AG09319 (cell line): ENCODE results near the gene LIMD2.

Experiments
- DNase-seq: peaks from one replicate; pipeline ENCODE4 v3.0.0-alpha.2; 2010; ENCODE audit warnings: low read depth; ENCODE audit errors: extremely low read depth
- CTCF ChIP-seq: IDR thresholded peaks from 2 replicates; pipeline ENCODE4 v1.5.1; 2011; ENCODE audit warnings: low read depth, mild to moderate bottlenecking, inconsistent platforms, low read length, moderate library complexity

Gene LIMD2

GRCh38 chr17:63700528-63701455, 867 bp upstream of the LIMD2 start:
- TF ChIP-seq CTCF: no peak
- DNase-seq: no peak

- no peak for DNase-seq
Measured at GRCh38 chr17:63698886-63699637, 863 bp downstream of the LIMD2 start.

GRCh38 chr17:63698381-63698885, 1.5 kb downstream of the LIMD2 start:
- TF ChIP-seq CTCF: no peak
- DNase-seq: no peak

More at GRCh38 chr17:63698886-63699637, 863 bp downstream of the LIMD2 start:
- TF ChIP-seq CTCF: no peak

GRCh38 chr17:63697341-63698286, 2.3 kb downstream of the LIMD2 start:
- DNase-seq: no peak
- peak; percentile 35 for TF ChIP-seq CTCF

- peak; percentile 26 for TF ChIP-seq CTCF
- no peak for DNase-seq
Measured at GRCh38 chr17:63696381-63696961, 3.5 kb downstream of the LIMD2 start.

- no peak for TF ChIP-seq CTCF
- no peak for DNase-seq
Measured at GRCh38 chr17:63695889-63696288, 4.0 kb downstream of the LIMD2 start.
